A172 (cell line): ENCODE data around the gene SEC24D. TPM values are rescaled to one million over a fixed set of nuclear protein-coding genes. Genes with fewer than 3 reads are reported as not detected.

Source experiments
- DNase-seq: peaks from one replicate; pipeline ENCODE4 v3.0.0-alpha.2; 2015; ENCODE audit warnings: low spot score
- total RNA-seq: library from RNA; depleted of rRNA; stranded (reverse); fragments of >200 nt; shearing (Covaris generic); gene quantifications from 2 replicates; pipeline ENCODE4 v1.2.3, GENCODE V29; 2014

Gene SEC24D
- total RNA-seq, 1 experiment from 2014 or later, result 36.8 TPM

- no peak for DNase-seq
Measured at GRCh38 chr4:118773429-118773792, 62.5 kb downstream of the SEC24D start.

- DNase-seq, result no peak
Measured at GRCh38 chr4:118772767-118773428, 63.0 kb downstream of the SEC24D start.

- peak; percentile 42 for DNase-seq
Measured at GRCh38 chr4:118772081-118772766, 63.7 kb downstream of the SEC24D start.

GRCh38 chr4:118770741-118771187, 65.2 kb downstream of the SEC24D start:
- DNase-seq, result no peak

GRCh38 chr4:118769161-118769560, 66.8 kb downstream of the SEC24D start:
- no peak for DNase-seq

GRCh38 chr4:118767109-118767508, 68.8 kb downstream of the SEC24D start:
- DNase-seq, result no peak

GRCh38 chr4:118765399-118765798, 70.5 kb downstream of the SEC24D start:
- peak; percentile 93 for DNase-seq

- no peak for DNase-seq
Measured at GRCh38 chr4:118762730-118763477, 73.0 kb downstream of the SEC24D start.

GRCh38 chr4:118762155-118762554, 73.8 kb downstream of the SEC24D start:
- no peak for DNase-seq

GRCh38 chr4:118761397-118762016, 74.4 kb downstream of the SEC24D start:
- no peak for DNase-seq

GRCh38 chr4:118760493-118760892, 75.4 kb downstream of the SEC24D start:
- DNase-seq, result no peak

GRCh38 chr4:118760092-118760491, 75.8 kb downstream of the SEC24D start:
- no peak for DNase-seq

GRCh38 chr4:118759481-118759880, 76.4 kb downstream of the SEC24D start:
- no peak for DNase-seq

- DNase-seq, result no peak
Measured at GRCh38 chr4:118758293-118758692, 77.6 kb downstream of the SEC24D start.

GRCh38 chr4:118757761-118758251, 78.1 kb downstream of the SEC24D start:
- no peak for DNase-seq

GRCh38 chr4:118756958-118757357, 79.0 kb downstream of the SEC24D start:
- no peak for DNase-seq

GRCh38 chr4:118756429-118756828, 79.5 kb downstream of the SEC24D start:
- DNase-seq, result no peak

GRCh38 chr4:118755438-118756226, 80.3 kb downstream of the SEC24D start:
- no peak for DNase-seq

- DNase-seq, result no peak
Measured at GRCh38 chr4:118754890-118755289, 81.0 kb downstream of the SEC24D start.

GRCh38 chr4:118753685-118754084, 82.2 kb downstream of the SEC24D start:
- DNase-seq, result no peak

- no peak for DNase-seq
Measured at GRCh38 chr4:118753096-118753495, 82.8 kb downstream of the SEC24D start.
